Mucosa of rectum (tissue), 2 donors: ENCODE results near the gene IRF2BP1.

Experiments
- H3K27ac ChIP-seq, 2 donors: one replicate each; pipeline ENCODE4 v1.7.0; 2013; ENCODE audit warnings: inconsistent platforms in 2 of 2, low read depth in 2 of 2, low read length in 2 of 2
- H3K27me3 ChIP-seq, 2 donors: one replicate each; pipeline ENCODE4 v1.7.0; 2013; ENCODE audit warnings: low read length in 2 of 2; ENCODE audit not compliant: control insufficient read depth in 2 of 2, insufficient read depth in 2 of 2
- H3K36me3 ChIP-seq, 2 donors: one replicate each; pipeline ENCODE4 v1.7.0; 2013; ENCODE audit warnings: low read length in 2 of 2; ENCODE audit not compliant: control insufficient read depth in 2 of 2, insufficient read depth in 2 of 2
- H3K4me1 ChIP-seq, 2 donors: one replicate each; pipeline ENCODE4 v1.7.0; 2013; ENCODE audit warnings: low read length in 2 of 2, mild to moderate bottlenecking in 1 of 2; ENCODE audit not compliant: control insufficient read depth in 2 of 2, insufficient read depth in 2 of 2
- H3K4me3 ChIP-seq, 2 donors: one replicate each; pipeline ENCODE4 v1.7.0; 2013; ENCODE audit warnings: low read length in 2 of 2
- H3K9ac ChIP-seq, 2 donors: one replicate each; pipeline ENCODE4 v1.7.0; 2013; ENCODE audit warnings: low read length in 2 of 2, low read depth in 1 of 2, mild to moderate bottlenecking in 1 of 2
- H3K9me3 ChIP-seq, 2 donors: one replicate each; pipeline ENCODE4 v1.7.0; 2013; ENCODE audit warnings: low read length in 2 of 2; ENCODE audit not compliant: control insufficient read depth in 2 of 2
- donor health status: healthy.
- donor health status: Normal muscosa, but diverticular disease.

Gene IRF2BP1

DNA sequence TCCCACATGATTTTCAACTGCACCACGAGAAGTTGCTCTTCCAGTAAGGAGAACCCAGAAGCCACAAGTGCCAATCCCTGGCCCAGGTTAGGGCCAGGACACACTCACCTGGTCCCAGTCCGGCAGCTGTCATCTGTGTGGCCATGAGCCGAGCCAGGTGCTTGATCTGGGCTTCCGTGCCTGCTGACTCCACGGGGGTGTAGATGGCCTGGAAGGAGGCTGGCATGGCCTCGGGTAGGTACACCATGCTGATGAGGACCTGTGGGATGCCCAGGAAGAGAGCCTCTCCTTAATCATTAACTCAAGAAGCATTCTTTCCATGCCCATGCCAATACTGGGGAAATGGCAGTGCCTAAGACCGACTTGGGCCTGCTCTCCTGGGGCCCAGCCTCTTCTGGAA is 51.0 kb downstream of the IRF2BP1 start:
- no peak overlapping the region for H3K9ac ChIP-seq

More for the DNA sequence above, 51.0 kb downstream of the IRF2BP1 start:
- peaks cover 48 to 76% of the 10 kb centered on the region in 2 donors for H3K36me3 ChIP-seq
- H3K4me3 ChIP-seq, result no peak overlapping the region
- no peak overlapping the region for H3K27ac ChIP-seq
- H3K27me3 ChIP-seq, result no peaks in the 10 kb centered on the region
- H3K4me1 ChIP-seq, result no peaks in the 10 kb centered on the region
- no peaks in the 10 kb centered on the region for H3K9me3 ChIP-seq
